Liver (tissue), 3 donors: ENCODE measurements around the gene CORT.

Experiments
- RAD21 ChIP-seq, 2 donors: IDR thresholded peaks; 2 replicates each; pipeline ENCODE4 v1.6.1; 2016; ENCODE audit warnings: antibody characterized with exemption in 2 of 2, mild to moderate bottlenecking in 2 of 2
- SP1 ChIP-seq: IDR thresholded peaks from 2 replicates; pipeline ENCODE4 v1.6.1; 2018; ENCODE audit warnings: antibody characterized with exemption, mild to moderate bottlenecking
- YY1 ChIP-seq: IDR thresholded peaks from 2 replicates; pipeline ENCODE4 v1.6.1; 2016; ENCODE audit warnings: antibody characterized with exemption, mild to moderate bottlenecking
- TF ChIP-seq, protein P1 (sequence below): fragments of 150-350 bp; IDR thresholded peaks from 2 replicates; pipeline ENCODE4 v1.5.1; 2017; ENCODE audit warnings: improper control_type of control experiment, low read depth, low read length; ENCODE audit not compliant: missing input control
- donor health status: healthy.
- donor health status: healthy.

- TF ChIP-seq SP1: no peak
- TF ChIP-seq, protein P1, sequence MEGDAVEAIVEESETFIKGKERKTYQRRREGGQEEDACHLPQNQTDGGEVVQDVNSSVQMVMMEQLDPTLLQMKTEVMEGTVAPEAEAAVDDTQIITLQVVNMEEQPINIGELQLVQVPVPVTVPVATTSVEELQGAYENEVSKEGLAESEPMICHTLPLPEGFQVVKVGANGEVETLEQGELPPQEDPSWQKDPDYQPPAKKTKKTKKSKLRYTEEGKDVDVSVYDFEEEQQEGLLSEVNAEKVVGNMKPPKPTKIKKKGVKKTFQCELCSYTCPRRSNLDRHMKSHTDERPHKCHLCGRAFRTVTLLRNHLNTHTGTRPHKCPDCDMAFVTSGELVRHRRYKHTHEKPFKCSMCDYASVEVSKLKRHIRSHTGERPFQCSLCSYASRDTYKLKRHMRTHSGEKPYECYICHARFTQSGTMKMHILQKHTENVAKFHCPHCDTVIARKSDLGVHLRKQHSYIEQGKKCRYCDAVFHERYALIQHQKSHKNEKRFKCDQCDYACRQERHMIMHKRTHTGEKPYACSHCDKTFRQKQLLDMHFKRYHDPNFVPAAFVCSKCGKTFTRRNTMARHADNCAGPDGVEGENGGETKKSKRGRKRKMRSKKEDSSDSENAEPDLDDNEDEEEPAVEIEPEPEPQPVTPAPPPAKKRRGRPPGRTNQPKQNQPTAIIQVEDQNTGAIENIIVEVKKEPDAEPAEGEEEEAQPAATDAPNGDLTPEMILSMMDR: no peak
- TF ChIP-seq YY1: no peak
- TF ChIP-seq RAD21 (IDR thresholded peaks at IDR 0.05): no peak
Measured at GRCh38 chr1:10494418-10494753, 44.6 kb downstream of the CORT start.
